HepG2 (cell line): ENCODE results near the gene PPP3CB. TPM values are rescaled to one million over a fixed set of nuclear protein-coding genes. Genes with fewer than 3 reads are reported as not detected.

Source experiments
- CBX2 ChIP-seq, 2 experiments: fragments of 200-600 bp in 1 of 2; sonication (generic); formaldehyde crosslinking in 1 of 2; IDR thresholded peaks; 2 replicates each; pipeline versions ENCODE4 v1.7.0 to v1.8.1; 2018 to 2022; ENCODE audit warnings: low read depth in 2 of 2, low read length in 1 of 2, mild to moderate bottlenecking in 1 of 2, missing genetic modification reagents in 1 of 2
- CHCHD3 ChIP-seq: sonication (generic); formaldehyde crosslinking; IDR thresholded peaks from 2 replicates; pipeline ENCODE4 v1.8.0; 2022; ENCODE audit warnings: mild to moderate bottlenecking, missing genetic modification reagents, moderate library complexity
- DR1 ChIP-seq: sonication (generic); formaldehyde crosslinking; IDR thresholded peaks from 2 replicates; pipeline ENCODE4 v1.8.0; 2021; ENCODE audit warnings: mild to moderate bottlenecking, missing genetic modification reagents, inconsistent platforms
- KAT2B ChIP-seq: fragments of 150-350 bp; IDR thresholded peaks from 2 replicates; pipeline ENCODE4 v1.6.1; 2014; ENCODE audit warnings: low read depth, low read length, borderline replicate concordance
- MAF1 ChIP-seq: sonication (generic); formaldehyde crosslinking; IDR thresholded peaks from 2 replicates; pipeline ENCODE4 v1.5.0; 2020; ENCODE audit warnings: missing genetic modification reagents, borderline replicate concordance
- SNAPC2 ChIP-seq: sonication (generic); formaldehyde crosslinking; IDR thresholded peaks from 2 replicates; pipeline ENCODE4 v1.8.1; 2022; ENCODE audit warnings: mild to moderate bottlenecking, missing genetic modification reagents
- TMF1 ChIP-seq: sonication (generic); formaldehyde crosslinking; IDR thresholded peaks from 2 replicates; pipeline ENCODE4 v1.8.1; 2022; ENCODE audit warnings: low read depth, missing genetic modification reagents
- ZNF773 ChIP-seq: sonication (generic); formaldehyde crosslinking; IDR thresholded peaks from 2 replicates; pipeline ENCODE4 v1.4.0; 2020; ENCODE audit warnings: missing genetic modification reagents, borderline replicate concordance
- ZNF777 ChIP-seq: sonication (generic); formaldehyde crosslinking; IDR thresholded peaks from 2 replicates; pipeline ENCODE4 v1.4.0; 2020; ENCODE audit warnings: missing genetic modification reagents
- ZNF883 ChIP-seq: sonication (generic); formaldehyde crosslinking; IDR thresholded peaks from 2 replicates; pipeline ENCODE4 v1.5.1; 2020; ENCODE audit warnings: mild to moderate bottlenecking, missing genetic modification reagents; ENCODE audit errors: not compliant biosample characterization
- polyA plus RNA-seq, 8 experiments: library from polyadenylated mRNA; depleted of rRNA in 3 of 8; stranded (reverse) in 7 of 8; unstranded in 1 of 8; fragments of >200 nt; fragmentation: Illumina TruSeq in 4 of 8; extraction: Trizol in 4 of 8; gene quantifications; 2 replicates each; pipeline versions ENCODE4 v1.2.1 to v1.2.3, GENCODE V29; 2011 to 2016; ENCODE audit warnings: low read depth in 4 of 8, missing spikeins in 1 of 8, mixed read lengths in 1 of 8; ENCODE audit not compliant: insufficient read depth in 1 of 8
- total RNA-seq, 5 experiments: library from RNA; depleted of rRNA; stranded (reverse); fragments of >200 nt; fragmentation: Illumina TruSeq; extraction: Trizol; gene quantifications; 2 replicates each; pipeline ENCODE4 v1.2.3, GENCODE V29; 2016; ENCODE audit warnings: low read depth in 1 of 5
- TF ChIP-seq, protein P1 (sequence below): sonication (generic); formaldehyde crosslinking; IDR thresholded peaks from 2 replicates; pipeline ENCODE4 v1.4.0; 2020; ENCODE audit warnings: missing genetic modification reagents, borderline replicate concordance
- TF ChIP-seq, protein P2 (sequence below): sonication (generic); formaldehyde crosslinking; IDR thresholded peaks from 2 replicates; pipeline ENCODE4 v1.4.0; 2020; ENCODE audit warnings: missing genetic modification reagents
- TF ChIP-seq, protein P3 (sequence below): sonication (generic); formaldehyde crosslinking; IDR thresholded peaks from 2 replicates; pipeline ENCODE4 v1.8.0; 2022; ENCODE audit warnings: low read depth, missing genetic modification reagents
- TF ChIP-seq, protein P4 (sequence below): sonication (generic); formaldehyde crosslinking; IDR thresholded peaks from 2 replicates; pipeline ENCODE4 v1.4.0; 2020; ENCODE audit warnings: missing genetic modification reagents
- TF ChIP-seq, protein P5 (sequence below): sonication (generic); formaldehyde crosslinking; IDR thresholded peaks from 2 replicates; pipeline ENCODE4 v1.4.0; 2020; ENCODE audit warnings: missing genetic modification reagents
- TF ChIP-seq, protein P6 (sequence below): IDR thresholded peaks from 2 replicates; pipeline ENCODE4 v1.6.1; 2016; ENCODE audit warnings: mild to moderate bottlenecking, missing biosample characterization, missing genetic modification reagents

The PPP3CB gene
- total and polyA plus RNA-seq, 2 of the 13 experiments (the other 11 are each of a cell fraction or from before 2014, with no cell fraction given) = 8.7 to 11.4 TPM

DNA sequence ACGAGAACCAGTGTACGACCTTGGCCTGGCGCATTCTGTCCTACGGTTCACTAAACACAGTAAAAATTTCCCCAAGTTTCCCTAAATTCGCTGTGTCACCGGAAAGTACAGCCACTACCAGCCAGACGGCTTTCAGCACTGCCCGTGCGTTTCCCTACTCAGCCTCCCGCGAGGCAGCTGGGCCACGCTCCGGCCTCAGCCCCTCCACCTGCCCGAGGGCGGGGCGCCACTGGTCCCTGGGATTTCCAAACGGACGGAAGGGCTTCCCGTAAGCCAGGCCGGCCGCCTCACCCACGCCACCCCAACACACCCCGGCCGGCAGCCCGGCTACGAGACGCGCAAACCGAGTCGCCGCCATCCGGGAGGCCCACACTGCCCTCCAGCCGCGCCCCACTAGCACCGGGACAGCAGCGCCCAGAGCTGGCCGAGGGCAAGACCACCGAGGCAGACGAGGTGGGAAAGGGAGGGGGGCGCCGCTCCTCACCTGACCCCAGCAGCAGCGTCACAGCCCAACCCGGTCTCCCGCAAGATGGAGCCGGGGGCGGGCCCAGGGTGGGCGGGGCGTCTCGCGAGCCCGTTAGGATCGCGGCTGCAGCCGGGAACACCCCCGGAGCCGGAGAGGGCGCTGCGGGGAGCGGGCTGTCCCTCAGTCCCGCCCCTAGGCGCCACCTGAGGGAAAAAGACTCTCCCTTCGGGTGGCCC, 82.1 kb downstream of the PPP3CB start, which contains the start of gene ANXA7 (continued):
- peak; percentile 63; the same call in 1 of the 2 replicates for TF ChIP-seq TMF1 (CRISPR knock-in tag)
- TF ChIP-seq SNAPC2 = peak; percentile 68
- TF ChIP-seq, protein P1, sequence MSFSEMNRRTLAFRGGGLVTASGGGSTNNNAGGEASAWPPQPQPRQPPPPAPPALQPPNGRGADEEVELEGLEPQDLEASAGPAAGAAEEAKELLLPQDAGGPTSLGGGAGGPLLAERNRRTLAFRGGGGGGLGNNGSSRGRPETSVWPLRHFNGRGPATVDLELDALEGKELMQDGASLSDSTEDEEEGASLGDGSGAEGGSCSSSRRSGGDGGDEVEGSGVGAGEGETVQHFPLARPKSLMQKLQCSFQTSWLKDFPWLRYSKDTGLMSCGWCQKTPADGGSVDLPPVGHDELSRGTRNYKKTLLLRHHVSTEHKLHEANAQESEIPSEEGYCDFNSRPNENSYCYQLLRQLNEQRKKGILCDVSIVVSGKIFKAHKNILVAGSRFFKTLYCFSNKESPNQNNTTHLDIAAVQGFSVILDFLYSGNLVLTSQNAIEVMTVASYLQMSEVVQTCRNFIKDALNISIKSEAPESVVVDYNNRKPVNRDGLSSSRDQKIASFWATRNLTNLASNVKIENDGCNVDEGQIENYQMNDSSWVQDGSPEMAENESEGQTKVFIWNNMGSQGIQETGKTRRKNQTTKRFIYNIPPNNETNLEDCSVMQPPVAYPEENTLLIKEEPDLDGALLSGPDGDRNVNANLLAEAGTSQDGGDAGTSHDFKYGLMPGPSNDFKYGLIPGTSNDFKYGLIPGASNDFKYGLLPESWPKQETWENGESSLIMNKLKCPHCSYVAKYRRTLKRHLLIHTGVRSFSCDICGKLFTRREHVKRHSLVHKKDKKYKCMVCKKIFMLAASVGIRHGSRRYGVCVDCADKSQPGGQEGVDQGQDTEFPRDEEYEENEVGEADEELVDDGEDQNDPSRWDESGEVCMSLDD (CRISPR knock-in tag) = no peak
- TF ChIP-seq DR1 (CRISPR knock-in tag) = no peak; the same call in 1 of the 2 replicates
- TF ChIP-seq, protein P2, sequence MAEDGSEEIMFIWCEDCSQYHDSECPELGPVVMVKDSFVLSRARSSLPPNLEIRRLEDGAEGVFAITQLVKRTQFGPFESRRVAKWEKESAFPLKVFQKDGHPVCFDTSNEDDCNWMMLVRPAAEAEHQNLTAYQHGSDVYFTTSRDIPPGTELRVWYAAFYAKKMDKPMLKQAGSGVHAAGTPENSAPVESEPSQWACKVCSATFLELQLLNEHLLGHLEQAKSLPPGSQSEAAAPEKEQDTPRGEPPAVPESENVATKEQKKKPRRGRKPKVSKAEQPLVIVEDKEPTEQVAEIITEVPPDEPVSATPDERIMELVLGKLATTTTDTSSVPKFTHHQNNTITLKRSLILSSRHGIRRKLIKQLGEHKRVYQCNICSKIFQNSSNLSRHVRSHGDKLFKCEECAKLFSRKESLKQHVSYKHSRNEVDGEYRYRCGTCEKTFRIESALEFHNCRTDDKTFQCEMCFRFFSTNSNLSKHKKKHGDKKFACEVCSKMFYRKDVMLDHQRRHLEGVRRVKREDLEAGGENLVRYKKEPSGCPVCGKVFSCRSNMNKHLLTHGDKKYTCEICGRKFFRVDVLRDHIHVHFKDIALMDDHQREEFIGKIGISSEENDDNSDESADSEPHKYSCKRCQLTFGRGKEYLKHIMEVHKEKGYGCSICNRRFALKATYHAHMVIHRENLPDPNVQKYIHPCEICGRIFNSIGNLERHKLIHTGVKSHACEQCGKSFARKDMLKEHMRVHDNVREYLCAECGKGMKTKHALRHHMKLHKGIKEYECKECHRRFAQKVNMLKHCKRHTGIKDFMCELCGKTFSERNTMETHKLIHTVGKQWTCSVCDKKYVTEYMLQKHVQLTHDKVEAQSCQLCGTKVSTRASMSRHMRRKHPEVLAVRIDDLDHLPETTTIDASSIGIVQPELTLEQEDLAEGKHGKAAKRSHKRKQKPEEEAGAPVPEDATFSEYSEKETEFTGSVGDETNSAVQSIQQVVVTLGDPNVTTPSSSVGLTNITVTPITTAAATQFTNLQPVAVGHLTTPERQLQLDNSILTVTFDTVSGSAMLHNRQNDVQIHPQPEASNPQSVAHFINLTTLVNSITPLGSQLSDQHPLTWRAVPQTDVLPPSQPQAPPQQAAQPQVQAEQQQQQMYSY (CRISPR knock-in tag) = peak; percentile 47; the same call in 1 of the 2 replicates
- TF ChIP-seq ZNF777 (CRISPR knock-in tag) = peak; percentile 68
- TF ChIP-seq MAF1 = no peak; the same call in 1 of the 2 replicates
- TF ChIP-seq, protein P3, sequence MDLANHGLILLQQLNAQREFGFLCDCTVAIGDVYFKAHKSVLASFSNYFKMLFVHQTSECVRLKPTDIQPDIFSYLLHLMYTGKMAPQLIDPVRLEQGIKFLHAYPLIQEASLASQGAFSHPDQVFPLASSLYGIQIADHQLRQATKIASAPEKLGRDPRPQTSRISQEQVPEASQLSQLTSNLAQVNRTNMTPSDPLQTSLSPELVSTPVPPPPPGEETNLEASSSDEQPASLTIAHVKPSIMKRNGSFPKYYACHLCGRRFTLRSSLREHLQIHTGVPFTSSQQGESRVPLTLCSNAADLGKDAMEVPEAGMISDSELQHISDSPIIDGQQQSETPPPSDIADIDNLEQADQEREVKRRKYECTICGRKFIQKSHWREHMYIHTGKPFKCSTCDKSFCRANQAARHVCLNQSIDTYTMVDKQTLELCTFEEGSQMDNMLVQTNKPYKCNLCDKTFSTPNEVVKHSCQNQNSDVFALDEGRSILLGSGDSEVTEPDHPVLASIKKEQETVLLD (CRISPR knock-in tag) = peak; percentile 65; the same call in 1 of the 2 replicates
- TF ChIP-seq CHCHD3 (CRISPR knock-in tag) = peak; percentile 69; the same call in 1 of the 2 replicates
- TF ChIP-seq, protein P4, sequence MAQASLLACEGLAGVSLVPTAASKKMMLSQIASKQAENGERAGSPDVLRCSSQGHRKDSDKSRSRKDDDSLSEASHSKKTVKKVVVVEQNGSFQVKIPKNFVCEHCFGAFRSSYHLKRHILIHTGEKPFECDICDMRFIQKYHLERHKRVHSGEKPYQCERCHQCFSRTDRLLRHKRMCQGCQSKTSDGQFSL (CRISPR knock-in tag) = no peak; the same call in 1 of the 2 replicates
- TF ChIP-seq ZNF883 = no peak
- TF ChIP-seq, protein P5, sequence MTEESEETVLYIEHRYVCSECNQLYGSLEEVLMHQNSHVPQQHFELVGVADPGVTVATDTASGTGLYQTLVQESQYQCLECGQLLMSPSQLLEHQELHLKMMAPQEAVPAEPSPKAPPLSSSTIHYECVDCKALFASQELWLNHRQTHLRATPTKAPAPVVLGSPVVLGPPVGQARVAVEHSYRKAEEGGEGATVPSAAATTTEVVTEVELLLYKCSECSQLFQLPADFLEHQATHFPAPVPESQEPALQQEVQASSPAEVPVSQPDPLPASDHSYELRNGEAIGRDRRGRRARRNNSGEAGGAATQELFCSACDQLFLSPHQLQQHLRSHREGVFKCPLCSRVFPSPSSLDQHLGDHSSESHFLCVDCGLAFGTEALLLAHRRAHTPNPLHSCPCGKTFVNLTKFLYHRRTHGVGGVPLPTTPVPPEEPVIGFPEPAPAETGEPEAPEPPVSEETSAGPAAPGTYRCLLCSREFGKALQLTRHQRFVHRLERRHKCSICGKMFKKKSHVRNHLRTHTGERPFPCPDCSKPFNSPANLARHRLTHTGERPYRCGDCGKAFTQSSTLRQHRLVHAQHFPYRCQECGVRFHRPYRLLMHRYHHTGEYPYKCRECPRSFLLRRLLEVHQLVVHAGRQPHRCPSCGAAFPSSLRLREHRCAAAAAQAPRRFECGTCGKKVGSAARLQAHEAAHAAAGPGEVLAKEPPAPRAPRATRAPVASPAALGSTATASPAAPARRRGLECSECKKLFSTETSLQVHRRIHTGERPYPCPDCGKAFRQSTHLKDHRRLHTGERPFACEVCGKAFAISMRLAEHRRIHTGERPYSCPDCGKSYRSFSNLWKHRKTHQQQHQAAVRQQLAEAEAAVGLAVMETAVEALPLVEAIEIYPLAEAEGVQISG (CRISPR knock-in tag) = peak; percentile 61
- TF ChIP-seq CBX2 (IDR thresholded peaks at IDR 0.05; ENCODE audit: low read depth, low read length) = no peak
- no peak for TF ChIP-seq CBX2 (CRISPR knock-in tag; IDR thresholded peaks at IDR 0.05; ENCODE audit: low read depth)
- TF ChIP-seq KAT2B = no peak
- TF ChIP-seq ZNF773 (CRISPR knock-in tag) = no peak; the same call in 1 of the 2 replicates
- TF ChIP-seq, protein P6, sequence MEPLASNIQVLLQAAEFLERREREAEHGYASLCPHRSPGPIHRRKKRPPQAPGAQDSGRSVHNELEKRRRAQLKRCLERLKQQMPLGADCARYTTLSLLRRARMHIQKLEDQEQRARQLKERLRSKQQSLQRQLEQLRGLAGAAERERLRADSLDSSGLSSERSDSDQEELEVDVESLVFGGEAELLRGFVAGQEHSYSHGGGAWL (CRISPR knock-in tag) = peak; percentile 88
